ENCODE data around the gene TBL1X. TPM values are rescaled to one million over a fixed set of nuclear protein-coding genes. Genes with fewer than 3 reads are reported as not detected.

Gene TBL1X
- total and polyA plus RNA-seq, 2 of the 8 experiments (the other 6 are each of a cell fraction or from before 2014, with no cell fraction given): 13.3 to 25.6 TPM

GRCh38 chrX:9577555-9577954 is 112.7 kb downstream of the TBL1X start (continued):
- TF ChIP-seq TBP (IDR thresholded peaks at IDR 0.05; ENCODE audit: low read depth, low read length): no peak

Data from H1 (cell line).